Lower lobe of right lung (tissue), 2 donors: ENCODE results near the gene LAIR2. TPM values are rescaled to one million over a fixed set of nuclear protein-coding genes. Genes with fewer than 3 reads are reported as not detected.

Experiments
- ATAC-seq, 2 donors: fragments of 200-7000 bp; cut with Tn5 transposase; one replicate each; pipeline ENCODE4 v1.9.1; 2020 to 2022; ENCODE audit warnings: mild to moderate bottlenecking in 2 of 2, moderate library complexity in 2 of 2
- DNase-seq: peaks from one replicate; pipeline ENCODE4 v3.0.0-alpha.2; 2020
- H3K27ac ChIP-seq: fragments of 200-600 bp; one replicate; pipeline ENCODE4 v1.8.0; 2022
- H3K27me3 ChIP-seq: fragments of 200-600 bp; one replicate; pipeline ENCODE4 v1.8.0; 2022; ENCODE audit warnings: low read depth
- H3K36me3 ChIP-seq: fragments of 200-600 bp; one replicate; pipeline ENCODE4 v1.8.0; 2022; ENCODE audit warnings: mild to moderate bottlenecking
- H3K4me1 ChIP-seq: fragments of 200-600 bp; one replicate; pipeline ENCODE4 v1.8.0; 2022
- H3K4me3 ChIP-seq: fragments of 200-600 bp; one replicate; pipeline ENCODE4 v1.8.0; 2022; ENCODE audit warnings: mild to moderate bottlenecking
- H3K9me3 ChIP-seq: fragments of 200-600 bp; one replicate; pipeline ENCODE4 v1.8.0; 2022
- CTCF ChIP-seq: fragments of 200-600 bp; IDR thresholded peaks from one replicate; pipeline ENCODE4 v1.8.0; 2022; ENCODE audit warnings: antibody characterized with exemption, mild to moderate bottlenecking
- intact Hi-C: fragments of 100-400 bp; cut with DNase I; formaldehyde crosslinking; loops from one replicate; pipeline ENCODE4 v1.11.0; 2022
- long read RNA-seq: library from polyadenylated mRNA; unstranded; transcript quantifications from one replicate; pipeline ENCODE4 v2.0.0, GENCODE V29; 2021
- total RNA-seq: library from RNA; stranded (reverse); fragmentation: NEBNext Ultra II Directional; extraction: Animal tissue kit (Norgen Biotek cat#: 25700); gene quantifications from one replicate; pipeline ENCODE4 v1.2.1, GENCODE V29; 2021
- donor health status: DM: no; HTN: yes; CAD: no; lungs with severe emphysema.

Gene LAIR2, protein sequence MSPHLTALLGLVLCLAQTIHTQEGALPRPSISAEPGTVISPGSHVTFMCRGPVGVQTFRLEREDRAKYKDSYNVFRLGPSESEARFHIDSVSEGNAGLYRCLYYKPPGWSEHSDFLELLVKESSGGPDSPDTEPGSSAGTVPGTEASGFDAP
- 0.95 TPM for total RNA-seq
- long read RNA-seq = 0 reads

DNA sequence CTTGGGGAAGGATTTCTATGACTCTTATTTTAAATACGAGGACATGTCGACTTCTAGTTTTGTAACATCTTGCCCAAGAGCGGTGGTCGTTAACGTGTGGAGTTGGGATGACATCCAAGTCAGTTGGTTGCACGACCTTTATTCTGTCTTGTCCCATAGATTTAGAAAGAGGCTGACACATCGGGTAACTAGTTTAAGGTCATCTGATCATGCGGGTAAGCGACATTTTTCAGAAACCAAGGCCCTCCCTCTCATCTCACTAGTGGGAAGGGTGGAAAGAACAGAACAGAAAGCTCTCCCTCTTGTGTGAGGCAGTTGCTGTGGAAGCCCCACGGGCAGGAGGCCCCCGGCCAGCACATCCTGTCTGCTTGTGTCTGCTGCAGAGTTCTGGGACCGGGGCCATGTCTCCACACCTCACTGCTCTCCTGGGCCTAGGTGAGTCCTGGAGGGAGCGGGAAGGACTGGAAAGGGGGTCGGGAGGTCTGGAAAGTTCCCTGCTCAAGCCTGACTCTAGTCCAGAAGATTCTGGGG, at the start of gene LAIR2:
Gene LAIR2, plus strand, starts transcription at position 314 of the 531 bp plus-strand sequence. Its CDS starts 88 bp downstream, at position 402.
- H3K4me1 ChIP-seq = no peaks in the 10 kb centered on the region
- peaks cover 7% of the 10 kb centered on the region for H3K27me3 ChIP-seq
- no peak for ATAC-seq
- H3K9me3 ChIP-seq = no peaks in the 10 kb centered on the region
- no peak within 1 kb of the TSS for H3K4me3 ChIP-seq
- DNase-seq = no peak
- intact Hi-C loops = no loop called here
- no peaks in the 10 kb centered on the region for H3K36me3 ChIP-seq
- no peak for TF ChIP-seq CTCF
- no peak within 1 kb of the TSS for H3K27ac ChIP-seq

GRCh38 chr19:54453921-54454780, 48.5 kb upstream of the LAIR2 start:
- ATAC-seq (no peak), DNase-seq (no peak)
- Histone ChIP-seq H3K27ac (no peak overlapping the region), H3K4me1 (peaks cover 32% of the 10 kb centered on the region), H3K9me3 (no peaks in the 10 kb centered on the region), H3K4me3 (no peak overlapping the region), H3K27me3 (no peaks in the 10 kb centered on the region), H3K36me3 (peaks cover 85% of the 10 kb centered on the region)
- no peak for TF ChIP-seq CTCF
- intact Hi-C loops = no loop called here

- DNase-seq (no peak), ATAC-seq (no peak)
- H3K4me1 ChIP-seq = peaks cover 38% of the 10 kb centered on the region
- no peak overlapping the region for H3K4me3 ChIP-seq
- TF ChIP-seq CTCF = no peak
- no peaks in the 10 kb centered on the region for H3K9me3 ChIP-seq
- H3K36me3 ChIP-seq = peaks cover 94% of the 10 kb centered on the region
- H3K27ac ChIP-seq = no peak overlapping the region
- intact Hi-C loops = no loop called here
- no peaks in the 10 kb centered on the region for H3K27me3 ChIP-seq
Observed at GRCh38 chr19:54454781-54455675, 47.6 kb upstream of the LAIR2 start.

DNA sequence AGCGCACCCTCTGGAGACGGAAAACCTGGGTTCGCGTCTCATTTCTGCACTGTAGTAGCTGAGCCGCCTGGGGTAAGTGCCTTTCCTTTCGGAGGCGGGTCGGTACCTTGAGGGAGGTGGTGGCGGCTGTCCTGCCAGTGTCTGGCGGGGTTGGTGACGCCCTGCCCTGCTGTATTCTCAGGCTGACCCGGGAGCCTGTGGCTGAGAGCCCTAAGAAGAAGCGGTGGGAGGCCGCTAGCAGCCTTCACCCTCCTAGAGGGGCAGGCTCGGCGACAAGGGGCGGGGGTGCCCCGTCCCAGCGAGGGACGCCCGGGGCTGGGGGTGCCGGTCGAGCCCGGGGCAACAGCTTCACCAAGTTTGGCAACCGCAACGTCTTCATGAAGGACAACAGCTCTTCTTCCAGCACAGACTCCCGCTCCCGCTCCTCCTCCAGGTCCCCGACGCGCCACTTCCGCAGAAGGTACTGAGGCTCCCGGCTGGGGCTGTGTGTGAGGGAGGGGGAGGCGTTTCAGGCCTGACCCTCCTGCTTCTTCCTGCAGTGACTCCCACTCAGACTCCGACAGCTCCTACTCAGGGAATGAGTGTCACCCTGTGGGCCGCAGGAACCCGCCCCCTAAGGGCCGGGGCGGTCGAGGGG, 46.7 kb upstream of the LAIR2 start:
- no peak for TF ChIP-seq CTCF
- DNase-seq (no peak), ATAC-seq (no peak)
- Histone ChIP-seq H3K4me1 (peaks cover 38% of the 10 kb centered on the region), H3K4me3 (no peak overlapping the region), H3K27me3 (no peaks in the 10 kb centered on the region), H3K36me3 (peaks cover 100% of the 10 kb centered on the region), H3K27ac (no peak overlapping the region), H3K9me3 (no peaks in the 10 kb centered on the region)
- intact Hi-C loops = no loop called here
